H1 (cell line): ENCODE results near the gene PAPSS2. TPM values are rescaled to one million over a fixed set of nuclear protein-coding genes. Genes with fewer than 3 reads are reported as not detected.

ENCODE experiments used
- CTCF ChIA-PET: fragments of 300-600 bp; sonication (Branson Sonifier 250); formaldehyde crosslinking; loops from one replicate; lab custom pipeline; 2021; ENCODE audit not compliant: partially characterized antibody; lab: Charles Lee
- POLR2A ChIA-PET: fragments of 300-600 bp; sonication (Branson Sonifier 250); formaldehyde crosslinking; loops from one replicate; lab custom pipeline; 2021; ENCODE audit warnings: inconsistent platforms; ENCODE audit not compliant: partially characterized antibody; lab: Charles Lee
- DNase-seq, 2 experiments: peaks; one replicate each; pipeline versions ENCODE4 v3.0.0 to v3.0.0-alpha.2; 2010 to 2022; ENCODE audit warnings: low spot score in 2 of 2, low read depth in 1 of 2, mixed read lengths in 1 of 2
- FAIRE-seq: peaks from 2 replicates; lab custom pipeline; 2011; peaks lifted over from hg19 to GRCh38; lab: Jason Lieb, UNC
- H2AFZ ChIP-seq: 2 replicates; pipeline ENCODE4 v1.8.1; 2012; ENCODE audit warnings: low read length, inconsistent platforms
- H2AK5ac ChIP-seq: 2 replicates; pipeline ENCODE4 v1.6.1; 2013; ENCODE audit warnings: low read depth, low read length
- H2BK120ac ChIP-seq: replicated peaks from 2 replicates; pipeline ENCODE3; 2013; ENCODE audit warnings: low read depth, low read length, inconsistent platforms
- H2BK12ac ChIP-seq: 2 replicates; pipeline ENCODE4 v1.6.1; 2013; ENCODE audit warnings: low read depth, low read length
- H2BK15ac ChIP-seq: 2 replicates; pipeline ENCODE4 v1.6.1; 2013; ENCODE audit warnings: low read length
- H2BK20ac ChIP-seq: 2 replicates; pipeline ENCODE4 v1.6.1; 2013; ENCODE audit warnings: low read length
- H2BK5ac ChIP-seq: 2 replicates; pipeline ENCODE4 v1.6.1; 2013; ENCODE audit warnings: low read depth, low read length
- H3K14ac ChIP-seq: 2 replicates; pipeline ENCODE4 v1.6.1; 2013; ENCODE audit warnings: inconsistent platforms; ENCODE audit not compliant: insufficient read length
- H3K18ac ChIP-seq: 2 replicates; pipeline ENCODE4 v1.6.1; 2013; ENCODE audit warnings: low read length; ENCODE audit errors: extremely low read depth
- H3K23ac ChIP-seq: 2 replicates; pipeline ENCODE4 v1.6.1; 2013; ENCODE audit warnings: inconsistent platforms; ENCODE audit not compliant: insufficient read length
- H3K23me2 ChIP-seq: 2 replicates; pipeline ENCODE4 v1.6.1; 2013; ENCODE audit warnings: low read depth, low read length
- H3K27ac ChIP-seq: 2 replicates; pipeline ENCODE4 v1.6.1; 2011; ENCODE audit warnings: low read depth, low read length, inconsistent platforms
- H3K27me3 ChIP-seq, 4 experiments: replicated peaks in 1 of 4; 1 replicate in 1 of 4; 2 replicates in 3 of 4; pipeline versions ENCODE4 v1.6.1 to v1.8.1; 2011 to 2013; ENCODE audit warnings: low read length in 3 of 4, mild to moderate bottlenecking in 3 of 4, inconsistent platforms in 2 of 4, mixed read lengths in 2 of 4, moderate library complexity in 1 of 4; ENCODE audit not compliant: control insufficient read depth in 3 of 4, insufficient read depth in 3 of 4; ENCODE audit errors: extremely low read depth in 1 of 4
- H3K36me3 ChIP-seq, 4 experiments: 2 replicates each; pipeline versions ENCODE4 v1.6.1 to v1.8.1; 2011 to 2013; ENCODE audit warnings: mild to moderate bottlenecking in 4 of 4, low read length in 3 of 4, moderate library complexity in 2 of 4, control low read depth in 1 of 4, inconsistent platforms in 1 of 4; ENCODE audit not compliant: insufficient read depth in 4 of 4, control insufficient read depth in 2 of 4
- H3K4ac ChIP-seq: replicated peaks from 2 replicates; pipeline ENCODE3; 2013; ENCODE audit warnings: low read length, low read depth, mixed read lengths, inconsistent platforms; ENCODE audit not compliant: insufficient read length
- H3K4me1 ChIP-seq, 4 experiments: replicated peaks in 1 of 4; 1 replicate in 1 of 4; 2 replicates in 3 of 4; pipeline versions ENCODE4 v1.6.1 to v1.8.1; 2011 to 2013; ENCODE audit warnings: low read length in 3 of 4, inconsistent platforms in 2 of 4, mixed read lengths in 1 of 4; ENCODE audit not compliant: insufficient read depth in 4 of 4, control insufficient read depth in 3 of 4
- H3K4me2 ChIP-seq, 2 experiments: 2 replicates each; pipeline versions ENCODE4 v1.6.1 to v1.8.1; 2011 to 2013; ENCODE audit warnings: low read depth in 2 of 2, low read length in 2 of 2, control low read depth in 1 of 2, inconsistent platforms in 1 of 2, mild to moderate bottlenecking in 1 of 2; ENCODE audit not compliant: insufficient read depth in 1 of 2
- H3K4me3 ChIP-seq, 4 experiments: fragments of 200-600, 300-600 bp in 1 of 4; sonication (generic), shearing (Covaris generic), sonication (Bioruptor Twin) in 1 of 4; 2 replicates each; pipeline versions ENCODE4 v1.5.1 to v1.8.1; 2011 to 2016; ENCODE audit warnings: low read length in 4 of 4, low read depth in 3 of 4, control low read depth in 2 of 4, inconsistent platforms in 2 of 4, mild to moderate bottlenecking in 2 of 4, mixed read lengths in 1 of 4, moderate library complexity in 1 of 4; ENCODE audit not compliant: insufficient read depth in 2 of 4; ENCODE audit errors: extremely low read depth in 1 of 4
- H3K56ac ChIP-seq: replicated peaks from 2 replicates; pipeline ENCODE3; 2013; ENCODE audit warnings: low read depth, mild to moderate bottlenecking, mixed read lengths, low read length, inconsistent platforms; ENCODE audit not compliant: insufficient read length
- H3K79me1 ChIP-seq: 2 replicates; pipeline ENCODE4 v1.6.1; 2013; ENCODE audit warnings: low read depth, low read length, control low read depth
- H3K79me2 ChIP-seq, 2 experiments: 2 replicates each; pipeline versions ENCODE4 v1.6.1 to v1.8.1; 2012 to 2013; ENCODE audit warnings: low read length in 2 of 2, mild to moderate bottlenecking in 2 of 2, inconsistent platforms in 1 of 2; ENCODE audit not compliant: insufficient read depth in 2 of 2, control insufficient read depth in 1 of 2
- H3K9ac ChIP-seq, 4 experiments: replicated peaks in 1 of 4; 1 replicate in 1 of 4; 2 replicates in 3 of 4; pipeline versions ENCODE4 v1.6.1 to v1.8.1; 2011 to 2013; ENCODE audit warnings: low read depth in 3 of 4, low read length in 3 of 4, control low read depth in 2 of 4, mild to moderate bottlenecking in 2 of 4, moderate library complexity in 2 of 4, inconsistent platforms in 1 of 4; ENCODE audit errors: extremely low read depth in 1 of 4
- H3K9me3 ChIP-seq, 2 experiments: 2 replicates each; pipeline versions ENCODE4 v1.6.1 to v1.8.1; 2012 to 2013; ENCODE audit warnings: mild to moderate bottlenecking in 2 of 2, moderate library complexity in 2 of 2, control low read depth in 1 of 2, inconsistent platforms in 1 of 2, low read depth in 1 of 2, low read length in 1 of 2, mixed read lengths in 1 of 2; ENCODE audit not compliant: insufficient read depth in 2 of 2
- H4K20me1 ChIP-seq, 2 experiments: replicated peaks in 1 of 2; 2 replicates each; pipeline versions ENCODE3 to v1.8.1; 2011 to 2013; ENCODE audit warnings: inconsistent platforms in 2 of 2, low read length in 2 of 2, mild to moderate bottlenecking in 1 of 2; ENCODE audit not compliant: insufficient read depth in 2 of 2, control insufficient read depth in 1 of 2
- H4K5ac ChIP-seq: 2 replicates; pipeline ENCODE4 v1.6.1; 2013; ENCODE audit warnings: low read length, low read depth, mixed read lengths, inconsistent platforms; ENCODE audit not compliant: insufficient read length
- H4K8ac ChIP-seq: 2 replicates; pipeline ENCODE4 v1.8.0; 2013; ENCODE audit warnings: mild to moderate bottlenecking, moderate library complexity, low read length, inconsistent platforms; ENCODE audit not compliant: insufficient read depth; ENCODE audit errors: extremely low read depth
- H4K91ac ChIP-seq: replicated peaks from 2 replicates; pipeline ENCODE3; 2013; ENCODE audit warnings: low read length, mixed read lengths, inconsistent platforms; ENCODE audit not compliant: insufficient read length
- CBX8 ChIP-seq: fragments of 300-800, 300-1000 bp; sonication (generic); IDR thresholded peaks from 2 replicates; pipeline ENCODE4 v1.7.1; 2016; ENCODE audit warnings: low read depth, low read length, borderline replicate concordance
- CHD2 ChIP-seq: IDR thresholded peaks from 2 replicates; pipeline ENCODE4 v1.6.1; 2012; ENCODE audit warnings: low read length, improper control_type of control experiment
- SIRT6 ChIP-seq: IDR thresholded peaks from one replicate; pipeline ENCODE4 v1.7.1; 2012; ENCODE audit warnings: low read length, inconsistent platforms
- SUZ12 ChIP-seq: fragments of 200-600 bp; sonication (generic); IDR thresholded peaks from 2 replicates; pipeline ENCODE4 v1.6.1; 2012; ENCODE audit warnings: mild to moderate bottlenecking, inconsistent platforms, low read length, moderate library complexity, mixed read lengths
- TEAD4 ChIP-seq: IDR thresholded peaks from 2 replicates; pipeline ENCODE4 v1.6.1; 2012; ENCODE audit warnings: low read depth, low read length, inconsistent platforms, mixed read lengths
- WGBS, 2 experiments: shearing (Covaris generic) in 1 of 2; methylation state at CpG; one replicate each; pipeline versions ENCODE4 v1.1.6 to v1.1.7; 2013 to 2015; ENCODE audit warnings: low lambda C conversion rate in 2 of 2, mixed read lengths in 2 of 2, inconsistent platforms in 1 of 2, low coverage in 1 of 2, missing lambda C conversion rate in 1 of 2; ENCODE audit not compliant: insufficient replicate concordance in 2 of 2, insufficient coverage in 1 of 2, insufficient read length in 1 of 2; ENCODE audit errors: extremely low coverage in 1 of 2, missing lambda C conversion rate in 1 of 2; 5-methylcytosine and 5-hydroxymethylcytosine counted together
- polyA plus RNA-seq, 7 experiments: library from polyadenylated mRNA; depleted of rRNA in 3 of 7; stranded (reverse) in 5 of 7; unstranded in 2 of 7; fragments of >200 nt in 5 of 7; fragments of 200-250 nt in 2 of 7; gene quantifications; 1 replicate in 5 of 7; 2 replicates in 1 of 7; 4 replicates in 1 of 7; pipeline versions ENCODE4 v1.2.1 to v1.2.3, GENCODE V29; 2011 to 2013; ENCODE audit warnings: missing spikeins in 2 of 7, mixed read lengths in 2 of 7
- total RNA-seq: library from RNA; stranded (reverse); fragmentation: NEBNext Ultra II Directional; extraction: Animal tissue kit (Norgen Biotek cat#: 25700); gene quantifications from 2 replicates; pipeline ENCODE4 v1.2.1, GENCODE V29; 2021

The PAPSS2 gene
- total and polyA plus RNA-seq, 2 of the 8 experiments (the other 6 are each of a cell fraction or from before 2014, with no cell fraction given) = 7.6 to 20.2 TPM

DNA sequence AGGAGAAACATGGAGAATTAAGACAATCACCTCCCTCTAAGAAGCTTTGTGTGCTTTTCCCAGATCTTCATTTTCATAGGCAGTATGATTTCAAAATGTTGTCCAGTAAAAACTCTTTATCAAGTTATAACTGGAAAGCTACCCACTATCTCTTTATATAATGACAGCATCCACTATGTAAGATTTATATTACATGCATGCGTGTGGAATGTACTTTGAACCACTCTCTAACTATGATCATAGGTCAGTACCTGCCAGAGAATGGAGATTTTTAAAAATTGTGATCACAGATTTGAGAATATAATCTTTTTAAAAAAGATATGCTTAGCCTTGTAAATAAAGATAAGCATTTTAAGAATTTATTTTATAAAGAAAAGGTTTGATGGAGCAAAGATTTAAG is 17.9 kb downstream of the PAPSS2 start:
- TF ChIP-seq CBX8 = no peak
- no peak for TF ChIP-seq SIRT6
- no peak for TF ChIP-seq CHD2
- no peak for TF ChIP-seq TEAD4
- TF ChIP-seq SUZ12 = no peak
- H2BK120ac ChIP-seq = no peak overlapping the region
- no peaks in the 10 kb centered on the region for H3K27me3 ChIP-seq
- no peak overlapping the region for H2AFZ ChIP-seq
- POLR2A ChIA-PET = no interaction called here
- H2BK12ac ChIP-seq = no peak overlapping the region
- FAIRE-seq (no peak), DNase-seq (no peak)
- 91% methylated on average over 1 of the region's 1 CpG; no CpG with 5 or more reads in 1 of the 2 experiments for WGBS, 2 experiments
- H3K79me1 ChIP-seq = no peaks in the 10 kb centered on the region; the same call in 1 of the 2 replicates
- peaks cover 0 to 3% of the 10 kb centered on the region in 2 experiments; a peak in 1 of 4 replicates for H3K79me2 ChIP-seq
- H3K36me3 ChIP-seq = no peaks in the 10 kb centered on the region; a peak in 1 of 8 replicates
- H3K14ac ChIP-seq = no peak overlapping the region
- no peak overlapping the region for H3K4ac ChIP-seq
- no peaks in the 10 kb centered on the region for H4K20me1 ChIP-seq
- CTCF ChIA-PET = no interaction called here
- H3K9me3 ChIP-seq = no peaks in the 10 kb centered on the region
- no peak overlapping the region for H4K8ac ChIP-seq
- H3K27ac ChIP-seq = no peak overlapping the region
- H4K91ac ChIP-seq = no peak overlapping the region
- no peak overlapping the region for H3K56ac ChIP-seq
- no peak overlapping the region for H2BK5ac ChIP-seq
- no peak overlapping the region for H3K9ac ChIP-seq
- H2BK15ac ChIP-seq = no peak overlapping the region
- no peak overlapping the region for H2AK5ac ChIP-seq
- H3K18ac ChIP-seq = no peak overlapping the region
- H3K4me2 ChIP-seq = no peak overlapping the region
- H3K4me1 ChIP-seq = peaks cover 0 to 4% (median 0%) of the 10 kb centered on the region in 4 experiments; a peak in 1 of 7 replicates
- H2BK20ac ChIP-seq = no peak overlapping the region
- H4K5ac ChIP-seq = no peak overlapping the region
- no peak overlapping the region for H3K4me3 ChIP-seq
- no peak overlapping the region for H3K23ac ChIP-seq
- H3K23me2 ChIP-seq = no peaks in the 10 kb centered on the region
